H1 (cell line): Measurements from ENCODE around the gene THAP9. TPM values are rescaled to one million over a fixed set of nuclear protein-coding genes. Genes with fewer than 3 reads are reported as not detected.

ENCODE experiments used
- CTCF ChIA-PET: fragments of 300-600 bp; sonication (Branson Sonifier 250); formaldehyde crosslinking; loops from one replicate; lab custom pipeline; 2021; ENCODE audit not compliant: partially characterized antibody; lab: Charles Lee
- POLR2A ChIA-PET: fragments of 300-600 bp; sonication (Branson Sonifier 250); formaldehyde crosslinking; loops from one replicate; lab custom pipeline; 2021; ENCODE audit warnings: inconsistent platforms; ENCODE audit not compliant: partially characterized antibody; lab: Charles Lee
- DNase-seq, 2 experiments: peaks; one replicate each; pipeline versions ENCODE4 v3.0.0 to v3.0.0-alpha.2; 2010 to 2022; ENCODE audit warnings: low spot score in 2 of 2, low read depth in 1 of 2, mixed read lengths in 1 of 2
- FAIRE-seq: peaks from 2 replicates; lab custom pipeline; 2011; peaks lifted over from hg19 to GRCh38; lab: Jason Lieb, UNC
- H2AFZ ChIP-seq: 2 replicates; pipeline ENCODE4 v1.8.1; 2012; ENCODE audit warnings: low read length, inconsistent platforms
- H2AK5ac ChIP-seq: 2 replicates; pipeline ENCODE4 v1.6.1; 2013; ENCODE audit warnings: low read depth, low read length
- H2BK120ac ChIP-seq: replicated peaks from 2 replicates; pipeline ENCODE3; 2013; ENCODE audit warnings: low read depth, low read length, inconsistent platforms
- H2BK12ac ChIP-seq: 2 replicates; pipeline ENCODE4 v1.6.1; 2013; ENCODE audit warnings: low read depth, low read length
- H2BK15ac ChIP-seq: 2 replicates; pipeline ENCODE4 v1.6.1; 2013; ENCODE audit warnings: low read length
- H2BK20ac ChIP-seq: 2 replicates; pipeline ENCODE4 v1.6.1; 2013; ENCODE audit warnings: low read length
- H2BK5ac ChIP-seq: 2 replicates; pipeline ENCODE4 v1.6.1; 2013; ENCODE audit warnings: low read depth, low read length
- H3K14ac ChIP-seq: 2 replicates; pipeline ENCODE4 v1.6.1; 2013; ENCODE audit warnings: inconsistent platforms; ENCODE audit not compliant: insufficient read length
- H3K18ac ChIP-seq: 2 replicates; pipeline ENCODE4 v1.6.1; 2013; ENCODE audit warnings: low read length; ENCODE audit errors: extremely low read depth
- H3K23ac ChIP-seq: 2 replicates; pipeline ENCODE4 v1.6.1; 2013; ENCODE audit warnings: inconsistent platforms; ENCODE audit not compliant: insufficient read length
- H3K23me2 ChIP-seq: 2 replicates; pipeline ENCODE4 v1.6.1; 2013; ENCODE audit warnings: low read depth, low read length
- H3K27ac ChIP-seq: 2 replicates; pipeline ENCODE4 v1.6.1; 2011; ENCODE audit warnings: low read depth, low read length, inconsistent platforms
- H3K27me3 ChIP-seq, 4 experiments: replicated peaks in 1 of 4; 1 replicate in 1 of 4; 2 replicates in 3 of 4; pipeline versions ENCODE4 v1.6.1 to v1.8.1; 2011 to 2013; ENCODE audit warnings: low read length in 3 of 4, mild to moderate bottlenecking in 3 of 4, inconsistent platforms in 2 of 4, mixed read lengths in 2 of 4, moderate library complexity in 1 of 4; ENCODE audit not compliant: control insufficient read depth in 3 of 4, insufficient read depth in 3 of 4; ENCODE audit errors: extremely low read depth in 1 of 4
- H3K36me3 ChIP-seq, 4 experiments: 2 replicates each; pipeline versions ENCODE4 v1.6.1 to v1.8.1; 2011 to 2013; ENCODE audit warnings: mild to moderate bottlenecking in 4 of 4, low read length in 3 of 4, moderate library complexity in 2 of 4, control low read depth in 1 of 4, inconsistent platforms in 1 of 4; ENCODE audit not compliant: insufficient read depth in 4 of 4, control insufficient read depth in 2 of 4
- H3K4ac ChIP-seq: replicated peaks from 2 replicates; pipeline ENCODE3; 2013; ENCODE audit warnings: low read length, low read depth, mixed read lengths, inconsistent platforms; ENCODE audit not compliant: insufficient read length
- H3K4me1 ChIP-seq, 4 experiments: replicated peaks in 1 of 4; 1 replicate in 1 of 4; 2 replicates in 3 of 4; pipeline versions ENCODE4 v1.6.1 to v1.8.1; 2011 to 2013; ENCODE audit warnings: low read length in 3 of 4, inconsistent platforms in 2 of 4, mixed read lengths in 1 of 4; ENCODE audit not compliant: insufficient read depth in 4 of 4, control insufficient read depth in 3 of 4
- H3K4me2 ChIP-seq, 2 experiments: 2 replicates each; pipeline versions ENCODE4 v1.6.1 to v1.8.1; 2011 to 2013; ENCODE audit warnings: low read depth in 2 of 2, low read length in 2 of 2, control low read depth in 1 of 2, inconsistent platforms in 1 of 2, mild to moderate bottlenecking in 1 of 2; ENCODE audit not compliant: insufficient read depth in 1 of 2
- H3K4me3 ChIP-seq, 4 experiments: fragments of 200-600, 300-600 bp in 1 of 4; sonication (generic), shearing (Covaris generic), sonication (Bioruptor Twin) in 1 of 4; 2 replicates each; pipeline versions ENCODE4 v1.5.1 to v1.8.1; 2011 to 2016; ENCODE audit warnings: low read length in 4 of 4, low read depth in 3 of 4, control low read depth in 2 of 4, inconsistent platforms in 2 of 4, mild to moderate bottlenecking in 2 of 4, mixed read lengths in 1 of 4, moderate library complexity in 1 of 4; ENCODE audit not compliant: insufficient read depth in 2 of 4; ENCODE audit errors: extremely low read depth in 1 of 4
- H3K56ac ChIP-seq: replicated peaks from 2 replicates; pipeline ENCODE3; 2013; ENCODE audit warnings: low read depth, mild to moderate bottlenecking, mixed read lengths, low read length, inconsistent platforms; ENCODE audit not compliant: insufficient read length
- H3K79me1 ChIP-seq: 2 replicates; pipeline ENCODE4 v1.6.1; 2013; ENCODE audit warnings: low read depth, low read length, control low read depth
- H3K79me2 ChIP-seq, 2 experiments: 2 replicates each; pipeline versions ENCODE4 v1.6.1 to v1.8.1; 2012 to 2013; ENCODE audit warnings: low read length in 2 of 2, mild to moderate bottlenecking in 2 of 2, inconsistent platforms in 1 of 2; ENCODE audit not compliant: insufficient read depth in 2 of 2, control insufficient read depth in 1 of 2
- H3K9ac ChIP-seq, 4 experiments: replicated peaks in 1 of 4; 1 replicate in 1 of 4; 2 replicates in 3 of 4; pipeline versions ENCODE4 v1.6.1 to v1.8.1; 2011 to 2013; ENCODE audit warnings: low read depth in 3 of 4, low read length in 3 of 4, control low read depth in 2 of 4, mild to moderate bottlenecking in 2 of 4, moderate library complexity in 2 of 4, inconsistent platforms in 1 of 4; ENCODE audit errors: extremely low read depth in 1 of 4
- H3K9me3 ChIP-seq, 2 experiments: 2 replicates each; pipeline versions ENCODE4 v1.6.1 to v1.8.1; 2012 to 2013; ENCODE audit warnings: mild to moderate bottlenecking in 2 of 2, moderate library complexity in 2 of 2, control low read depth in 1 of 2, inconsistent platforms in 1 of 2, low read depth in 1 of 2, low read length in 1 of 2, mixed read lengths in 1 of 2; ENCODE audit not compliant: insufficient read depth in 2 of 2
- H4K20me1 ChIP-seq, 2 experiments: replicated peaks in 1 of 2; 2 replicates each; pipeline versions ENCODE3 to v1.8.1; 2011 to 2013; ENCODE audit warnings: inconsistent platforms in 2 of 2, low read length in 2 of 2, mild to moderate bottlenecking in 1 of 2; ENCODE audit not compliant: insufficient read depth in 2 of 2, control insufficient read depth in 1 of 2
- H4K5ac ChIP-seq: 2 replicates; pipeline ENCODE4 v1.6.1; 2013; ENCODE audit warnings: low read length, low read depth, mixed read lengths, inconsistent platforms; ENCODE audit not compliant: insufficient read length
- H4K8ac ChIP-seq: 2 replicates; pipeline ENCODE4 v1.8.0; 2013; ENCODE audit warnings: mild to moderate bottlenecking, moderate library complexity, low read length, inconsistent platforms; ENCODE audit not compliant: insufficient read depth; ENCODE audit errors: extremely low read depth
- H4K91ac ChIP-seq: replicated peaks from 2 replicates; pipeline ENCODE3; 2013; ENCODE audit warnings: low read length, mixed read lengths, inconsistent platforms; ENCODE audit not compliant: insufficient read length
- BRCA1 ChIP-seq: IDR thresholded peaks from 2 replicates; pipeline ENCODE4 v1.6.1; 2012; ENCODE audit warnings: low read depth, low read length, improper control_type of control experiment
- CBX8 ChIP-seq: fragments of 300-800, 300-1000 bp; sonication (generic); IDR thresholded peaks from 2 replicates; pipeline ENCODE4 v1.7.1; 2016; ENCODE audit warnings: low read depth, low read length, borderline replicate concordance
- CTBP2 ChIP-seq: IDR thresholded peaks from 2 replicates; pipeline ENCODE4 v1.7.0; 2011; ENCODE audit warnings: borderline replicate concordance, mild to moderate bottlenecking, moderate library complexity, mixed read lengths, low read length; ENCODE audit not compliant: insufficient read depth, insufficient read length
- CTCF ChIP-seq, 3 experiments: IDR thresholded peaks; 1 replicate in 2 of 3; 2 replicates in 1 of 3; pipeline versions ENCODE4 v1.5.1 to v1.6.1; 2011; ENCODE audit warnings: low read length in 3 of 3, mild to moderate bottlenecking in 3 of 3, inconsistent platforms in 2 of 3, low read depth in 1 of 3, moderate library complexity in 1 of 3; ENCODE audit not compliant: insufficient read depth in 1 of 3; ENCODE audit errors: control extremely low read depth in 1 of 3
- FOSL1 ChIP-seq: IDR thresholded peaks from 2 replicates; pipeline ENCODE4 v1.6.1; 2011; ENCODE audit warnings: mild to moderate bottlenecking, low read depth, low read length, moderate library complexity; ENCODE audit not compliant: insufficient read depth
- KDM4A ChIP-seq: IDR thresholded peaks from one replicate; pipeline ENCODE4 v1.7.1; 2012; ENCODE audit warnings: low read depth, mild to moderate bottlenecking, moderate library complexity, low read length, inconsistent platforms; ENCODE audit not compliant: severe bottlenecking
- SRF ChIP-seq: IDR thresholded peaks from 2 replicates; pipeline ENCODE4 v1.6.1; 2011; ENCODE audit warnings: mild to moderate bottlenecking, low read depth, low read length, moderate library complexity
- WGBS, 2 experiments: shearing (Covaris generic) in 1 of 2; methylation state at CpG; one replicate each; pipeline versions ENCODE4 v1.1.6 to v1.1.7; 2013 to 2015; ENCODE audit warnings: low lambda C conversion rate in 2 of 2, mixed read lengths in 2 of 2, inconsistent platforms in 1 of 2, low coverage in 1 of 2, missing lambda C conversion rate in 1 of 2; ENCODE audit not compliant: insufficient replicate concordance in 2 of 2, insufficient coverage in 1 of 2, insufficient read length in 1 of 2; ENCODE audit errors: extremely low coverage in 1 of 2, missing lambda C conversion rate in 1 of 2; 5-methylcytosine and 5-hydroxymethylcytosine counted together
- polyA plus RNA-seq, 7 experiments: library from polyadenylated mRNA; depleted of rRNA in 3 of 7; stranded (reverse) in 5 of 7; unstranded in 2 of 7; fragments of >200 nt in 5 of 7; fragments of 200-250 nt in 2 of 7; gene quantifications; 1 replicate in 5 of 7; 2 replicates in 1 of 7; 4 replicates in 1 of 7; pipeline versions ENCODE4 v1.2.1 to v1.2.3, GENCODE V29; 2011 to 2013; ENCODE audit warnings: missing spikeins in 2 of 7, mixed read lengths in 2 of 7
- total RNA-seq: library from RNA; stranded (reverse); fragmentation: NEBNext Ultra II Directional; extraction: Animal tissue kit (Norgen Biotek cat#: 25700); gene quantifications from 2 replicates; pipeline ENCODE4 v1.2.1, GENCODE V29; 2021

THAP9 gene
- total and polyA plus RNA-seq, 2 of the 8 experiments (the other 6 are each of a cell fraction or from before 2014, with no cell fraction given) = 6.1 to 13.2 TPM

GRCh38 chr4:82851318-82851717 lies 49.2 kb upstream of the THAP9 start:
- H3K9ac ChIP-seq = no peak overlapping the region
- no peak for DNase-seq
- no peaks in the 10 kb centered on the region for H3K27me3 ChIP-seq
- no peaks in the 10 kb centered on the region for H3K79me1 ChIP-seq
- H4K91ac ChIP-seq = no peak overlapping the region
- no peak overlapping the region for H3K18ac ChIP-seq
- H3K4me1 ChIP-seq = no peaks in the 10 kb centered on the region
- no peaks in the 10 kb centered on the region for H3K23me2 ChIP-seq
- H2AK5ac ChIP-seq = no peak overlapping the region
- no peak overlapping the region for H2BK15ac ChIP-seq
- H2BK20ac ChIP-seq = no peak overlapping the region
- H2BK120ac ChIP-seq = no peak overlapping the region
- no peak overlapping the region for H2AFZ ChIP-seq
- H4K8ac ChIP-seq = no peak overlapping the region
- POLR2A ChIA-PET = no interaction called here
- no peak overlapping the region for H3K56ac ChIP-seq
- no peak overlapping the region for H3K23ac ChIP-seq
- no peak overlapping the region for H4K5ac ChIP-seq
- H3K27ac ChIP-seq = no peak overlapping the region
- H3K4me3 ChIP-seq = no peak overlapping the region
- FAIRE-seq = no peak
- H2BK5ac ChIP-seq = no peak overlapping the region
- no peaks in the 10 kb centered on the region for H3K9me3 ChIP-seq
- 98% methylated on average over 2 of the region's 2 CpGs; no CpG with 5 or more reads in 1 of the 2 experiments for WGBS, 2 experiments
- H4K20me1 ChIP-seq = peaks cover 2% of the 10 kb centered on the region in 2 experiments
- TF ChIP-seq BRCA1 (no peak), CTCF (IDR thresholded peaks at IDR 0.05; ENCODE audit: control extremely low read depth in 1 of 3, insufficient read depth in 1 of 3, low read depth in 1 of 3, low read length in 3 of 3) (no peak), CBX8 (no peak), SRF (no peak), KDM4A (no peak), CTBP2 (no peak), FOSL1 (no peak)
- H3K4me2 ChIP-seq = no peak overlapping the region
- no peaks in the 10 kb centered on the region for H3K79me2 ChIP-seq
- no peak overlapping the region for H3K14ac ChIP-seq
- H2BK12ac ChIP-seq = no peak overlapping the region
- H3K36me3 ChIP-seq = peaks cover 25 to 75% (median 50%) of the 10 kb centered on the region in 4 experiments
- CTCF ChIA-PET = interaction anchor here (0.8 to 2.6 kb wide), 9 partner anchors 9 to 429 kb away, joined by 3 to 24 read pairs (median 6); no protein-coding TSS in a partner anchor
- H3K4ac ChIP-seq = no peak overlapping the region
